T-cell (primary cell): ENCODE results near the gene PYGO1. TPM values are rescaled to one million over a fixed set of nuclear protein-coding genes. Genes with fewer than 3 reads are reported as not detected.

Experiments
- ATAC-seq, 4 experiments: fragments of 200-7000 bp in 3 of 4; fragments of 150-1000 bp in 1 of 4; cut with Tn5 transposase; replicated peaks in 1 of 4; 1 replicate in 3 of 4; 2 replicates in 1 of 4; pipeline ENCODE4 v1.10.0; 2021; ENCODE audit warnings: moderate library complexity in 3 of 4, mild to moderate bottlenecking in 2 of 4, moderate number of reproducible peaks in 1 of 4
- CTCF ChIA-PET, 2 donors: fragments of 300-600 bp; sonication (Branson Sonifier 250); formaldehyde crosslinking; loops; one replicate each; lab custom pipeline; 2022; ENCODE audit warnings: antibody characterized with exemption in 2 of 2; lab: Charles Lee
- POLR2A ChIA-PET, 2 donors: fragments of 300-600 bp; sonication (Branson Sonifier 250); formaldehyde crosslinking; loops; one replicate each; lab custom pipeline; 2022; ENCODE audit warnings: antibody characterized with exemption in 2 of 2; lab: Charles Lee
- DNase-seq, 35 experiments: peaks; one replicate each; pipeline versions ENCODE4 v3.0.0 to v3.0.0-alpha.2; 2013 to 2023
- H3K27ac ChIP-seq: one replicate; pipeline ENCODE4 v1.5.1; 2013; ENCODE audit warnings: low read length
- H3K27me3 ChIP-seq, 2 experiments: replicated peaks in 1 of 2; 1 replicate in 1 of 2; 2 replicates in 1 of 2; pipeline versions ENCODE4 v1.6.1 to v1.7.0; 2013; ENCODE audit warnings: low read length in 1 of 2, mixed read lengths in 1 of 2; ENCODE audit not compliant: control insufficient read depth in 2 of 2, insufficient read depth in 2 of 2; ENCODE audit errors: extremely low read depth in 1 of 2
- H3K36me3 ChIP-seq, 2 donors: 1 replicate in 1 of 2; 2 replicates in 1 of 2; pipeline versions ENCODE4 v1.6.1 to v1.7.0; 2013; ENCODE audit warnings: low read length in 1 of 2; ENCODE audit not compliant: control insufficient read depth in 2 of 2, insufficient read depth in 1 of 2; ENCODE audit errors: extremely low read depth in 1 of 2
- H3K4me1 ChIP-seq, 2 experiments: 1 replicate in 1 of 2; 2 replicates in 1 of 2; pipeline versions ENCODE4 v1.6.1 to v1.7.0; 2013; ENCODE audit warnings: low read length in 2 of 2, mixed read lengths in 1 of 2; ENCODE audit not compliant: insufficient read depth in 2 of 2, control insufficient read depth in 1 of 2; ENCODE audit errors: extremely low read depth in 1 of 2
- H3K4me3 ChIP-seq, 2 donors: 1 replicate in 1 of 2; 2 replicates in 1 of 2; pipeline versions ENCODE4 v1.5.1 to v1.7.0; 2013; ENCODE audit warnings: mild to moderate bottlenecking in 2 of 2, low read length in 1 of 2, moderate library complexity in 1 of 2; ENCODE audit not compliant: control insufficient read depth in 1 of 2; ENCODE audit errors: extremely low read depth in 1 of 2
- H3K9me3 ChIP-seq: 2 replicates; pipeline ENCODE4 v1.7.0; 2013
- H3K27ac Mint-ChIP-seq, 2 donors: one replicate each; pipeline ENCODE4 v1.8.0; 2020 to 2021; ENCODE audit warnings: mild to moderate bottlenecking in 2 of 2, mixed read lengths in 2 of 2
- H3K27me3 Mint-ChIP-seq, 2 donors: one replicate each; pipeline ENCODE4 v1.8.0; 2021 to 2022; ENCODE audit warnings: mixed read lengths in 2 of 2
- H3K36me3 Mint-ChIP-seq: one replicate; pipeline ENCODE4 v1.8.0; 2021; ENCODE audit warnings: mixed read lengths
- H3K4me1 Mint-ChIP-seq, 3 donors: one replicate each; pipeline ENCODE4 v1.8.0; 2020 to 2022; ENCODE audit warnings: mixed read lengths in 3 of 3, mild to moderate bottlenecking in 1 of 3
- H3K4me3 Mint-ChIP-seq, 3 donors: one replicate each; pipeline ENCODE4 v1.8.0; 2020 to 2022; ENCODE audit warnings: mild to moderate bottlenecking in 3 of 3, mixed read lengths in 3 of 3, moderate library complexity in 3 of 3
- H3K9me3 Mint-ChIP-seq, 3 donors: one replicate each; pipeline ENCODE4 v1.8.0; 2020 to 2022; ENCODE audit warnings: mixed read lengths in 3 of 3
- WGBS: methylation state at CpG from one replicate; pipeline ENCODE4 v1.1.5; 2013; ENCODE audit warnings: missing lambda C conversion rate; ENCODE audit not compliant: insufficient coverage; 5-methylcytosine and 5-hydroxymethylcytosine counted together
- total RNA-seq, 35 experiments: library from RNA in 6 of 35; stranded (reverse) in 6 of 35; fragments of 120-200 nt in 1 of 35; gene quantifications; one replicate each; pipeline versions ENCODE4 v1.2.1 to v1.2.4 and lab custom pipeline; 2013 to 2026

PYGO1 gene
- total RNA-seq, 5 donors from 2014 or later (not counting 1 experiment from before 2014, with no cell fraction given), result 0.06 to 0.18 (median 0.10) TPM; not detected in 2

GRCh38 chr15:55627730-55628368, 39.7 kb upstream of the PYGO1 start:
- Histone ChIP-seq H3K4me1 (no peaks in the 10 kb centered on the region), H3K9me3 (no peaks in the 10 kb centered on the region), H3K27me3 (peaks cover 0 to 5% of the 10 kb centered on the region in 2 experiments), H3K36me3 (no peaks in the 10 kb centered on the region), H3K4me3 (no peak overlapping the region), H3K27ac (no peak overlapping the region)
- no peak overlapping the region for H3K4me3 Mint-ChIP-seq
- no peak overlapping the region for H3K27ac Mint-ChIP-seq
- ChIA-PET CTCF (interaction anchor here in 1 of 2 donors (0.7 to 1.1 kb wide), 3 partner anchors 9 to 14 kb away, joined by 3 to 4 read pairs (median 4); no protein-coding TSS in a partner anchor), POLR2A (no interaction called here)
- no peaks in the 10 kb centered on the region for H3K36me3 Mint-ChIP-seq
- no peaks in the 10 kb centered on the region for H3K4me1 Mint-ChIP-seq
- WGBS, result 44% methylated on average over 3 of the region's 7 CpGs
- DNase-seq (no peak), ATAC-seq (no peak)
- H3K27me3 Mint-ChIP-seq, result peaks cover 0 to 4% of the 10 kb centered on the region in 2 donors
- no peaks in the 10 kb centered on the region for H3K9me3 Mint-ChIP-seq

GRCh38 chr15:55619783-55620182, 31.6 kb upstream of the PYGO1 start:
- POLR2A ChIA-PET, result no interaction called here
- CTCF ChIA-PET, result interaction anchor here in 1 of 2 donors (0.6 to 1.0 kb wide), 2 partner anchors 8 to 227 kb away, joined by 3 to 4 read pairs; no protein-coding TSS in a partner anchor

GRCh38 chr15:55618387-55618786, 30.2 kb upstream of the PYGO1 start:
- no peak for DNase-seq
- no CpG with 5 or more reads among the region's 4 CpGs for WGBS
- POLR2A ChIA-PET, result no interaction called here
- CTCF ChIA-PET, result no interaction called here
- ATAC-seq, result no peak
- Mint-ChIP-seq H3K27me3 (peaks cover 21 to 27% of the 10 kb centered on the region in 2 donors), H3K27ac (no peak overlapping the region), H3K4me3 (no peak overlapping the region), H3K4me1 (no peaks in the 10 kb centered on the region), H3K9me3 (no peaks in the 10 kb centered on the region), H3K36me3 (no peaks in the 10 kb centered on the region)
- Histone ChIP-seq H3K4me3 (no peak overlapping the region), H3K27ac (no peak overlapping the region), H3K4me1 (no peaks in the 10 kb centered on the region), H3K36me3 (no peaks in the 10 kb centered on the region), H3K27me3 (no peaks in the 10 kb centered on the region), H3K9me3 (no peaks in the 10 kb centered on the region)

More at GRCh38 chr15:55619783-55620182, 31.6 kb upstream of the PYGO1 start:
- no peaks in the 10 kb centered on the region for H3K9me3 Mint-ChIP-seq
- Histone ChIP-seq H3K27ac (no peak overlapping the region), H3K4me3 (no peak overlapping the region), H3K9me3 (no peaks in the 10 kb centered on the region), H3K36me3 (no peaks in the 10 kb centered on the region), H3K4me1 (no peaks in the 10 kb centered on the region), H3K27me3 (no peaks in the 10 kb centered on the region)
- no peak overlapping the region for H3K27ac Mint-ChIP-seq
- no peak for DNase-seq
- H3K36me3 Mint-ChIP-seq, result no peaks in the 10 kb centered on the region
- no peak overlapping the region for H3K4me3 Mint-ChIP-seq
- no peaks in the 10 kb centered on the region for H3K4me1 Mint-ChIP-seq
- WGBS, result 69% methylated on average over 5 of the region's 6 CpGs
- ATAC-seq, result no peak
- peaks cover 13 to 15% of the 10 kb centered on the region in 2 donors for H3K27me3 Mint-ChIP-seq

GRCh38 chr15:55615445-55615844, 27.3 kb upstream of the PYGO1 start:
- H3K4me3 Mint-ChIP-seq, result no peak overlapping the region
- no peaks in the 10 kb centered on the region for H3K36me3 Mint-ChIP-seq
- ChIA-PET POLR2A (no interaction called here), CTCF (no interaction called here)
- H3K4me1 ChIP-seq, result no peaks in the 10 kb centered on the region
- no peaks in the 10 kb centered on the region for H3K9me3 ChIP-seq
- ATAC-seq, result no peak
- no peaks in the 10 kb centered on the region for H3K27me3 ChIP-seq
- H3K4me1 Mint-ChIP-seq, result no peaks in the 10 kb centered on the region
- H3K9me3 Mint-ChIP-seq, result no peaks in the 10 kb centered on the region
- no peak overlapping the region for H3K27ac Mint-ChIP-seq
- H3K4me3 ChIP-seq, result no peak overlapping the region
- peaks cover 31 to 32% of the 10 kb centered on the region in 2 donors for H3K27me3 Mint-ChIP-seq
- no CpG with 5 or more reads among the region's 1 CpG for WGBS
- H3K36me3 ChIP-seq, result no peaks in the 10 kb centered on the region
- no peak overlapping the region for H3K27ac ChIP-seq
- DNase-seq, result no peak

GRCh38 chr15:55613727-55614126, 25.6 kb upstream of the PYGO1 start:
- ChIA-PET POLR2A (interaction anchor here (0.5 to 0.6 kb wide), 2 partner anchors 160 to 350 kb away, joined by 5 to 7 read pairs; no protein-coding TSS in a partner anchor), CTCF (no interaction called here)
- 72% methylated on average over 3 of the region's 4 CpGs for WGBS
- H3K4me1 Mint-ChIP-seq, result no peaks in the 10 kb centered on the region
- H3K27me3 ChIP-seq, result no peaks in the 10 kb centered on the region
- H3K27ac Mint-ChIP-seq, result no peak overlapping the region
- no peak overlapping the region for H3K4me3 Mint-ChIP-seq
- H3K36me3 ChIP-seq, result no peaks in the 10 kb centered on the region
- no peak for DNase-seq
- H3K9me3 ChIP-seq, result no peaks in the 10 kb centered on the region
- H3K9me3 Mint-ChIP-seq, result peaks cover 0 to 3% (median 0%) of the 10 kb centered on the region in 3 donors
- H3K27me3 Mint-ChIP-seq, result peaks cover 25 to 30% of the 10 kb centered on the region in 2 donors
- ATAC-seq, result no peak
- H3K4me1 ChIP-seq, result no peaks in the 10 kb centered on the region
- no peaks in the 10 kb centered on the region for H3K36me3 Mint-ChIP-seq
- H3K4me3 ChIP-seq, result no peak overlapping the region
- no peak overlapping the region for H3K27ac ChIP-seq

- Mint-ChIP-seq H3K36me3 (no peaks in the 10 kb centered on the region), H3K4me1 (no peaks in the 10 kb centered on the region), H3K4me3 (no peak overlapping the region), H3K27ac (no peak overlapping the region), H3K27me3 (peaks cover 6 to 22% of the 10 kb centered on the region in 2 donors), H3K9me3 (peaks cover 0 to 9% (median 0%) of the 10 kb centered on the region in 3 donors)
- no peaks in the 10 kb centered on the region for H3K4me1 ChIP-seq
- H3K9me3 ChIP-seq, result no peaks in the 10 kb centered on the region
- no CpG with 5 or more reads among the region's 5 CpGs for WGBS
- no peak overlapping the region for H3K4me3 ChIP-seq
- POLR2A ChIA-PET, result no interaction called here
- H3K27ac ChIP-seq, result no peak overlapping the region
- CTCF ChIA-PET, result no interaction called here
- H3K27me3 ChIP-seq, result peaks cover 0 to 3% of the 10 kb centered on the region in 2 experiments
- DNase-seq (no peak), ATAC-seq (no peak)
- no peaks in the 10 kb centered on the region for H3K36me3 ChIP-seq
Measured at GRCh38 chr15:55606214-55606613, 18.1 kb upstream of the PYGO1 start.
